LNCaP clone FGC (cell line): Measurements from ENCODE around the gene HUNK.

Experiments used
- DNase-seq: peaks from one replicate; pipeline ENCODE4 v3.0.0-alpha.2; 2011; ENCODE audit warnings: low read depth
- H3K4me3 ChIP-seq: 2 replicates; pipeline ENCODE4 v1.5.1; 2011; ENCODE audit warnings: mild to moderate bottlenecking, low read depth, low read length, control low read depth
- TF ChIP-seq, protein P1 (sequence below): IDR thresholded peaks from 2 replicates; pipeline ENCODE4 v1.5.1; 2012; ENCODE audit warnings: mild to moderate bottlenecking; ENCODE audit not compliant: control insufficient read depth, insufficient read depth; ENCODE audit errors: extremely low read depth

The HUNK gene

DNA sequence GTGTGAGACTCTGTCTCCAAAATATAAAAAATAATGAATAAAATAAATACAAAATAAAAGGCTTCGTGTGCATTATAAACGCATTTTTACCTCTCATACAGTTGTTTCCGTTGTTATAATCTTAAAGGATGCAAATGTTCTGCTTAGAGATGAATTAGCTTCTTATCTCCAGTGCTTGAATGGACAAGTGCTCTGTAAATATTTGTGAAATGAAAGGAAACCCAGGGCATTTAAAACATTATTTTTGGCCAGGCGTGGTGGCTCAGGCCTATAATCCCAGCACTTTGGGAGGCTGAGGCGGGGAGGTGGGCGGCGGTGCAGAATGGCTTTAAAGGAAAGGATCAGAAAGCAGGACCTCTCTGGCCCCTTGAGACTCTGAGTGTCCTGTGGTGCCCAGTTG, 94.5 kb downstream of the HUNK start:
- TF ChIP-seq, protein P1, sequence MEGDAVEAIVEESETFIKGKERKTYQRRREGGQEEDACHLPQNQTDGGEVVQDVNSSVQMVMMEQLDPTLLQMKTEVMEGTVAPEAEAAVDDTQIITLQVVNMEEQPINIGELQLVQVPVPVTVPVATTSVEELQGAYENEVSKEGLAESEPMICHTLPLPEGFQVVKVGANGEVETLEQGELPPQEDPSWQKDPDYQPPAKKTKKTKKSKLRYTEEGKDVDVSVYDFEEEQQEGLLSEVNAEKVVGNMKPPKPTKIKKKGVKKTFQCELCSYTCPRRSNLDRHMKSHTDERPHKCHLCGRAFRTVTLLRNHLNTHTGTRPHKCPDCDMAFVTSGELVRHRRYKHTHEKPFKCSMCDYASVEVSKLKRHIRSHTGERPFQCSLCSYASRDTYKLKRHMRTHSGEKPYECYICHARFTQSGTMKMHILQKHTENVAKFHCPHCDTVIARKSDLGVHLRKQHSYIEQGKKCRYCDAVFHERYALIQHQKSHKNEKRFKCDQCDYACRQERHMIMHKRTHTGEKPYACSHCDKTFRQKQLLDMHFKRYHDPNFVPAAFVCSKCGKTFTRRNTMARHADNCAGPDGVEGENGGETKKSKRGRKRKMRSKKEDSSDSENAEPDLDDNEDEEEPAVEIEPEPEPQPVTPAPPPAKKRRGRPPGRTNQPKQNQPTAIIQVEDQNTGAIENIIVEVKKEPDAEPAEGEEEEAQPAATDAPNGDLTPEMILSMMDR: no peak
- no peak for DNase-seq
- H3K4me3 ChIP-seq: no peak overlapping the region

DNA sequence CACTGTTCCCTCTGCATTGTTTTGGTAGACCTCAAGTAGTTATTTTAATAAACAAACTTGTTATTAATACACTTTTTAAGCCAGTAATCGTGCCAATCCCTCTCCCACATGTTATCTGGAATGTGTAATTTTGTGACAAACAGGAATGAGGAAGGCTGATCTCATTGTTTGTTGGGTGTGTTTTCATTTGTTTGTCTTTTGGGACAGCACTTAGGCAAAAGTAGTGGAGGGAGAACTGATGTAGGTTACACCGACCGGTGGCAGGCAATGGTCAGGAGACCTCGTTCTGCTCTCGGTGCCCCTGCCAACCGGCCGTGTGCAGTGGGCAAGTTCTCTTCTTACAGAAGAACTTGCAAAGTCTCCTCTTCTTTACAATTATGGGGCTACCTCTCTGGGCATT, 99.8 kb downstream of the HUNK start:
- DNase-seq: no peak
- H3K4me3 ChIP-seq: no peak overlapping the region
- TF ChIP-seq, protein P1: no peak

DNA sequence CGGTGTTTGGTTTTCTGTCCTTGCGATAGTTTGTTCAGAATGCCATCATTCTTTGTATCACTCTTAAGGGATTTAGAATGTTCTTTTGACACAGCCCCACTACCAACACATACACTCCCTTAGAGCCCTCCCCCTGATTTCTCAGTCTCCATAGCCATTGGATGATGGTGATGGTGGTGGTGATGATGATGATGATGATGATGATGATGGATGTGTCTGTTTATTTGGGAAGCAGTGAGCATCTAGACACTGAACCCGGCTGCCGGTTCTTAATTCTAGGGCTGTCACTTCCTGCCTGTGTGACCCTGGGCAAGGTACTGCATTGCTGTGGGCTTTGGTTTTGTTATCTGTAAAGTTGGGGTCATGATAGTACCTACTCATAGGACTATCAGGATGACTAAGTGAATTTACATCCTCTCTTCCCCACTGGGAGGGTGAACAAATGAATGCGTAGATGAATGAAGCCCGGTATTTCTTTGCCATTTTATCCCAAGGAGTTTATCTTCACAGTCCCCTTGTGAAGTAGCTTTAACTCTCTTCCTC, 100.7 kb downstream of the HUNK start:
- TF ChIP-seq, protein P1: no peak
- DNase-seq: no peak
- H3K4me3 ChIP-seq: no peak overlapping the region

DNA sequence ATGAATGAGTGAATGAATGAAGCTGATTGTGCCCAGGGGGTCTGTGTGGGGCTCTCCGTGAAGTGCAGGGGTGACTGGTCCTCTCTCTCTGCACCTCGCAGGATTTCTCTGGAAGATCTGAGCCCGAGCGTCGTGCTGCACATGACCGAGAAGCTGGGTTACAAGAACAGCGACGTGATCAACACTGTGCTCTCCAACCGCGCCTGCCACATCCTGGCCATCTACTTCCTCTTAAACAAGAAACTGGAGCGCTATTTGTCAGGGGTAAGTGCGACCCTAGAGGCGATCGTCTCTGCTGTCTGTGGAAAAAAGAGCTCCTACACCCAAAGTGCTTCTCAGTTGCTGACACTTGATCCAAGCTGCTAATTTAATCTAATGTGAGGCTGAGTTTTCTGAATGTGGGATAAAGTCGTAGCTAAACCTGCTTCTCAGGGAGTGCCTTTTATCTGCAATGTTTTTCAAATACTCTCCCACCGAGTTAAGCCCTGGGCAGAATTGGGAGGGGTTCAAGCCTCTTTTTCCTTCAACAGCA, 101.7 kb downstream of the HUNK start:
- no peak for DNase-seq
- TF ChIP-seq, protein P1: no peak

DNA sequence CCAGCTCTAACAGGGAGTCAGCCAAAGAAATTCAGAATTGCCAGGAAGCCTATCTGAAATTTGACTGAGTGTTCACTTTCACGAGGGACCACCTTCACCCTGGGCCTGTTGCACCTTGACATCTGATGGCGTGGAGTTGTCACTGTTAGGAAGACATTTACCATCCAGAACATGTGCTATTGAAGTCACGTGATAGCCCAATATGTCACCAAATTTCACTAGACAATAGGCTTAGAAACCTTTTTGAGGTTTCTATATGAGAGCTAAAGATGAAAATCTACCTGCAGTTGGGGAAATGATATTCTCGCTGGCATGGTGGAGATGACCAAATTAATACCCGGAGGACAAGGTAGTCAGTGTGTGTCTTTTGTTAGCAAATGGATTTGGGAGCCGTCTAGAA, 102.7 kb downstream of the HUNK start:
- DNase-seq: no peak
- no peak overlapping the region for H3K4me3 ChIP-seq
- TF ChIP-seq, protein P1: no peak

More for the DNA sequence above, 101.7 kb downstream of the HUNK start:
- H3K4me3 ChIP-seq: no peak overlapping the region

DNA sequence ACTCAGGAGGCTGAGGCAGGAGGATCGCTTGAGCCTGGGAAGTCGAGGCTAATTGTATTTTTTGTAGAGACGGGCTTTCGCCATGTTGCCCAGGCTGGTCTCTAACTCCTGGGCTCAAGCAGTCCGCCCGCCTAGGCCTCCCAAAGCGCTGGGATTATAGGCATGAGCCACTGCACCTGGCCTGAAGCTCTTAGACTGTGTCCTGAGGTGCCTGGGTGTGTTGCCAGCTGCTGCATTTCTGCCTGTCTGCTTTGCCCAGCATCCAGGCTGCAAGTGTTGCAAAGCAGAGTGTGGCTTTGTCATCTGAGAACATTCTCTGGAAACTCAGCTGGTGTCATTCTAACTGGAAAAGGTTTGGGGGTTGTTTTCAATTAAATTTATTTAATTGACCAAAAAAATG, 105.0 kb downstream of the HUNK start:
- no peak overlapping the region for H3K4me3 ChIP-seq
- TF ChIP-seq, protein P1: no peak
- no peak for DNase-seq

DNA sequence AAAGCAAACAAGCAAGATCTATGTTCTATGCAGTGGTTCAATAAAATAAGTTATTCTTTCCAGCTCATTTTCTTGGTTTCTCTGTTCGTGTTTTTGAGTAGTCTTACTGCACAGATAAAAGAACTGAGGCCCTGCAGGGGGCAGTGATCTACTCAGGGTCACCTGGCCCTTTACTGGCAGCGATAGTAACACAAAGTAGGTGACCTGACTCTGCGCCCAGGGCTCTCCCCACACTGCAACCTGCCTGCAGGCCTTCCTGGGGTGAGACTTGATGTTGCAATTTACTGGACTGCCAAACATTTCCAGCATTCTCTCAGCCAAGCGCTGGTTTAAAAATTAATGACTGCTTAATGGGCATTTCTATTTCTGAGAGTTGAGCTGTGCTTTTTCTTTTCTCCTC, 110.3 kb downstream of the HUNK start:
- no peak overlapping the region for H3K4me3 ChIP-seq
- TF ChIP-seq, protein P1: no peak
- DNase-seq: no peak
